Skeletal muscle tissue (tissue), 4 donors: ENCODE data around the gene PTPRM. TPM values are rescaled to one million over a fixed set of nuclear protein-coding genes. Genes with fewer than 3 reads are reported as not detected.
"Not testable (repeated sequence)": the region's sequence is repeated elsewhere in the genome, so short reads cannot be mapped to it uniquely, and the experiment has no call there.

Experiments used
- H3K27ac ChIP-seq: one replicate; pipeline ENCODE4 v1.7.0; 2013; ENCODE audit warnings: mild to moderate bottlenecking, low read depth, low read length, inconsistent platforms
- H3K27me3 ChIP-seq, 3 donors: one replicate each; pipeline ENCODE4 v1.7.0; 2013; ENCODE audit warnings: low read length in 3 of 3; ENCODE audit not compliant: control insufficient read depth in 3 of 3, insufficient read depth in 3 of 3
- H3K36me3 ChIP-seq, 3 donors: one replicate each; pipeline ENCODE4 v1.7.0; 2013; ENCODE audit warnings: low read length in 3 of 3; ENCODE audit not compliant: control insufficient read depth in 3 of 3, insufficient read depth in 3 of 3
- H3K4me1 ChIP-seq, 3 donors: one replicate each; pipeline ENCODE4 v1.7.0; 2013; ENCODE audit warnings: low read length in 3 of 3, mild to moderate bottlenecking in 3 of 3; ENCODE audit not compliant: control insufficient read depth in 3 of 3, insufficient read depth in 3 of 3
- H3K4me3 ChIP-seq, 3 donors: one replicate each; pipeline ENCODE4 v1.7.0; 2013; ENCODE audit warnings: low read length in 3 of 3
- H3K9ac ChIP-seq, 3 donors: one replicate each; pipeline ENCODE4 v1.7.0; 2013; ENCODE audit warnings: low read length in 3 of 3, mild to moderate bottlenecking in 3 of 3, moderate library complexity in 2 of 3, low read depth in 1 of 3
- H3K9me3 ChIP-seq, 3 donors: one replicate each; pipeline ENCODE4 v1.7.0; 2013; ENCODE audit warnings: low read length in 3 of 3; ENCODE audit not compliant: control insufficient read depth in 3 of 3
- total RNA-seq: library from RNA; depleted of rRNA; stranded (reverse); fragments of >200 nt; gene quantifications from one replicate; pipeline ENCODE4 v1.2.3, GENCODE V29; 2014
- donor health status: Osteomylitis.

Gene PTPRM
- total RNA-seq, 1 donor from 2014 or later: 68.9 TPM

DNA sequence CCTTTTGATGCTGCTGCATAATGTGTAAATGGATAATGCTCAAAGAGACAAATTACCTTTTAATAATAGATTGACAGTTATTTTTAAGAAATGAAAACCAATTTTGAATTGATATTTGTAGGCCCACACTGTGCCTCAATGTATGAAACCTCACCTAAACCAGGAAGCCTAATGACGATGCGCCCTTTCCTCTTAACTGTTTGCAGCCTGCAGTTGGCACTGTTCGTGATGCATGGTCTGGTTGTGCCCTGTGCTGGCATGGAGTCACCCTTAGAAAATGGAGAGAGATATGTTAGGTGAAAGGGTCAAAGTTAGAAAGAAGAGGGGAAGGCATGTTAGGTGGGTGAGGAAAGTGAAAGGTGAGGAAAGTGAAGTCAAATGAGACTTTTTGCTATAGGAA, 390.2 kb downstream of the PTPRM start:
- Histone ChIP-seq H3K9me3 (no peaks in the 10 kb centered on the region), H3K27me3 (no peaks in the 10 kb centered on the region), H3K4me1 (peaks cover 6% of the 10 kb centered on the region in 3 donors)

GRCh38 chr18:7958081-7958896, 391.2 kb downstream of the PTPRM start:
- Histone ChIP-seq H3K36me3 (no peaks in the 10 kb centered on the region), H3K9ac (no peak overlapping the region), H3K4me3 (no peak overlapping the region), H3K9me3 (no peaks in the 10 kb centered on the region), H3K27me3 (no peaks in the 10 kb centered on the region), H3K27ac (no peak overlapping the region), H3K4me1 (peaks cover 6 to 7% (median 6%) of the 10 kb centered on the region in 3 donors)

More for the DNA sequence above, 390.2 kb downstream of the PTPRM start:
- H3K4me3 ChIP-seq: no peak overlapping the region
- no peak overlapping the region for H3K9ac ChIP-seq
- H3K36me3 ChIP-seq: no peaks in the 10 kb centered on the region
- no peak overlapping the region for H3K27ac ChIP-seq

- H3K27me3 ChIP-seq: no peaks in the 10 kb centered on the region
- H3K27ac ChIP-seq: no peak overlapping the region
- H3K36me3 ChIP-seq: no peaks in the 10 kb centered on the region
- H3K9me3 ChIP-seq: no peaks in the 10 kb centered on the region
- H3K4me1 ChIP-seq: peaks cover 6 to 12% (median 6%) of the 10 kb centered on the region in 3 donors
- no peak overlapping the region for H3K4me3 ChIP-seq
- H3K9ac ChIP-seq: no peak overlapping the region
Observed at GRCh38 chr18:7958897-7959146, 391.7 kb downstream of the PTPRM start.

- H3K27ac ChIP-seq, H3K27me3 ChIP-seq, H3K9me3 ChIP-seq, H3K9ac ChIP-seq, H3K36me3 ChIP-seq, H3K4me3 ChIP-seq, H3K4me1 ChIP-seq: not testable (repeated sequence)
Observed at GRCh38 chr18:7966682-7967081, 399.6 kb downstream of the PTPRM start.

DNA sequence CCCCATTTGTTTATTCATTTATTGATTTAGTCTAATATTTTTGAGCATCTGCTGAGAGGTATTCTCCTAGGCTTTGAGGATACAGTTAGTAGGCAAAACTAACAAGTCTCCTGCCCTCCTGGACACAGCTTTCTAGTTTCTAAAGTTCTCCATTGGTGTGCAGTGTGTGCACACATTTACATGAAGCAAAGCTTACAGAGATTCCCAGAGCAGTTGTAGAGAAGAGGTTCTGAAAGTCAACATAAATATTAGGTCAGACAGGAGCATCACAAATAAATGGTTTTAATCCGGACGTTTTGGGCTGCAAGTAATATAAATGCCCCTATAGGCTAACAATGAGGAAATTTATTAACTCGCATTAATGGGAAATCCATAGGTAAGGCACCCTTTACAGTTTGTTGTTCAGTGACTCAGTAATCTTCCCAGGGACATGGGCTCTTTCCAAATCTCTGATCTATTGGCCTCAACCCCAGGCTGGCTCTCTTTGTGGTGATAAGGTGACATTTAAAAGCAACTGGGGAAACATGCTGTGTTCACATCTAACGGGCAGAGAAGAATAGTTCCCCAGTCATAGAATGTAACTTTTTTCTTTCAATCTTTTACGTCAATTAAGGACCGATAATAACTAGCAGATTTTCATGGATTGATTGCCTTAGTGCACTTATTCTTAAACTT, 407.2 kb downstream of the PTPRM start:
- Histone ChIP-seq H3K36me3 (no peaks in the 10 kb centered on the region), H3K9me3 (no peaks in the 10 kb centered on the region), H3K9ac (no peak overlapping the region), H3K27ac (no peak overlapping the region), H3K4me3 (no peak overlapping the region), H3K4me1 (peaks cover 0 to 11% (median 8%) of the 10 kb centered on the region in 3 donors), H3K27me3 (no peaks in the 10 kb centered on the region)

GRCh38 chr18:7977897-7978296, 410.8 kb downstream of the PTPRM start:
- H3K27me3 ChIP-seq: no peaks in the 10 kb centered on the region
- no peaks in the 10 kb centered on the region for H3K9me3 ChIP-seq
- peaks cover 0 to 11% (median 8%) of the 10 kb centered on the region in 3 donors for H3K4me1 ChIP-seq
- no peak overlapping the region for H3K27ac ChIP-seq
- H3K4me3 ChIP-seq: no peak overlapping the region
- no peaks in the 10 kb centered on the region for H3K36me3 ChIP-seq
- no peak overlapping the region for H3K9ac ChIP-seq

DNA sequence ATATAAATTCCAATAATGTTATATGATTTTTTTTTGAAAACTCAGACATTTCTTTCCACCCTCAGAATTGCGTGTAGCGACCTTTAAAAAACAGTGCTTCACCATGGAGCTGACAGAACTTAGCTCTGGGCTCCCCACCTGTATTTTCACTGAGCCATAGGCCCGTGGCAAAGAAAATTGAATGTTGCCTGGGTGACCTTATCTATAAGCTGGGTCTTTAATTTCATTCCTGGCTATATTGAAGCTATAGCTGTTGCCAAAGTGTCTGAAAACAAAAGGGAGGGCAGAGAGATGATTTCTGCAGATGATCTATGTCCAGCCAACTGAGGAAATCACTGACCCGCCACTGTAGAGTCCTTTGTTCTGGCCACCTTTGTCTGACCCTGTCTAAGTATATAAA, 411.7 kb downstream of the PTPRM start:
- H3K4me1 ChIP-seq: peaks cover 0 to 11% (median 8%) of the 10 kb centered on the region in 3 donors
- H3K27ac ChIP-seq: no peak overlapping the region
- no peak overlapping the region for H3K4me3 ChIP-seq

DNA sequence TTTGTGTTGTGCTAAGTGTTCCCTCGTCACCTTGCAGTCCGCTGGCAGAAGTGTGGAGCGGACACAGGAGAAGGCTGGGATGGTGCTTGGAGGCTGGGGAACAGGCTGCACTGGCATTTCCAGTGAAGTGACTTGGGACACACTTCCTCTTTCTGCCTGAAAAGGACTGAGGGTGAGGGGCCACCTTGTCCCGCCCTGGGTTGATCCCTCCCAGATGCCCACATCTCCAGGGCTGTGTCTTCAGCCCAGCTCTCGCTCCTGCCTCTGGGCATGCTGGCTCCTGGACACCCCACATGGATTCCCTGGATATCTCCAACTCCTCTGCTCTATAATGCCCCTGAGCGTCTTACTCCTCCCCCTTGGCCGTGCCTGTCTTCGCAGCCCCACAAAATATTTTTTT, 412.6 kb downstream of the PTPRM start:
- H3K27ac ChIP-seq: no peak overlapping the region
- H3K4me3 ChIP-seq: no peak overlapping the region
- no peak overlapping the region for H3K9ac ChIP-seq
- no peaks in the 10 kb centered on the region for H3K27me3 ChIP-seq
- no peaks in the 10 kb centered on the region for H3K9me3 ChIP-seq
- no peaks in the 10 kb centered on the region for H3K36me3 ChIP-seq
- peaks cover 0 to 3% (median 2%) of the 10 kb centered on the region in 3 donors for H3K4me1 ChIP-seq

More for the DNA sequence above, 411.7 kb downstream of the PTPRM start:
- Histone ChIP-seq H3K9ac (no peak overlapping the region), H3K9me3 (no peaks in the 10 kb centered on the region), H3K27me3 (no peaks in the 10 kb centered on the region), H3K36me3 (no peaks in the 10 kb centered on the region)

GRCh38 chr18:7980136-7980535, 413.0 kb downstream of the PTPRM start:
- Histone ChIP-seq H3K27me3 (no peaks in the 10 kb centered on the region), H3K4me1 (no peaks in the 10 kb centered on the region), H3K9ac (no peak overlapping the region), H3K36me3 (no peaks in the 10 kb centered on the region), H3K27ac (no peak overlapping the region), H3K4me3 (no peak overlapping the region), H3K9me3 (no peaks in the 10 kb centered on the region)

DNA sequence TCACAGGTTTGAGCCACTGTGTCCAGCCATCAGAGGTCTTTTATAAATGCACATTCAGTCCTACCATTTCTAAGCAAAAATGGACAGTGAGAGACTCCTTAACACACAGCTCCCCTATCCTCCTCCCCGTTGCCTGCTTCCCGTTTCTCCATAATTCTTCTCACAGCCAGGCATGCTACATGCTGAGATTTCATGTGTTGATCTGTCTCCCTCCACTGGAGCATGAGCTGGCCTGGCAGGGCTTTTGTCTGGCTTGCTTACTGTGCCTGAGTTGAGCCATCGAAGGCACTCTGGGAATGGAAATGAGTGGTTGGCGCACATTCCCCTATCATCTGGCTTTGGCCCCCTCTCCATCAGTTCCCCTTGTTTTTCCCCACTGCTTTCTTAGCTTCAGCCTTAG, 413.5 kb downstream of the PTPRM start:
- no peaks in the 10 kb centered on the region for H3K27me3 ChIP-seq
- H3K27ac ChIP-seq: no peak overlapping the region
- no peaks in the 10 kb centered on the region for H3K36me3 ChIP-seq
- H3K4me3 ChIP-seq: no peak overlapping the region
- no peak overlapping the region for H3K9ac ChIP-seq
- no peaks in the 10 kb centered on the region for H3K9me3 ChIP-seq
- no peaks in the 10 kb centered on the region for H3K4me1 ChIP-seq
